Myocyte (in vitro differentiated cells): Measurements from ENCODE around the gene USP17L13. TPM values are rescaled to one million over a fixed set of nuclear protein-coding genes. Genes with fewer than 3 reads are reported as not detected.
"Not testable (repeated sequence)": the region's sequence is repeated elsewhere in the genome, so short reads cannot be mapped to it uniquely, and the experiment has no call there.

ENCODE experiments used
- DNase-seq: peaks from one replicate; pipeline ENCODE4 v3.0.0-alpha.2; 2012; ENCODE audit warnings: low read depth
- polyA plus RNA-seq: library from polyadenylated mRNA; unstranded; fragments of >200 nt; gene quantifications from one replicate; pipeline ENCODE4 v1.2.1, GENCODE V29; 2012; ENCODE audit warnings: missing spikeins
- total RNA-seq: library from RNA; depleted of rRNA; stranded (reverse); fragments of >200 nt; gene quantifications from 2 replicates; pipeline ENCODE4 v1.2.3, GENCODE V29; 2014

USP17L13 gene
- total RNA-seq: not detected in 2 replicates
- not detected for polyA plus RNA-seq

- DNase-seq: not testable (repeated sequence)
These were observed at the start of gene USP17L13 for GRCh38 chr4:9224596-9224995. Gene USP17L13 (plus strand): TSS chr4:9224896. CDS start chr4:9224896, 0 bp downstream.

GRCh38 chr4:9210357-9210756, 14.3 kb upstream of the USP17L13 start, which contains the start of gene USP17L10:
Gene USP17L10 (plus strand): TSS chr4:9210657. CDS start chr4:9210657, 0 bp downstream.
- DNase-seq: not testable (repeated sequence)

GRCh38 chr4:9214701-9215100, 10.0 kb upstream of the USP17L13 start:
- DNase-seq: not testable (repeated sequence)

GRCh38 chr4:9215105-9215504, 9.6 kb upstream of the USP17L13 start, which contains the start of gene USP17L11:
Gene USP17L11 (plus strand): TSS chr4:9215405. CDS start chr4:9215405, 0 bp downstream.
- not testable (repeated sequence) for DNase-seq

GRCh38 chr4:9219852-9220251, 4.8 kb upstream of the USP17L13 start, which contains the start of gene USP17L12:
Gene USP17L12 (plus strand): TSS chr4:9220152. CDS start chr4:9220152, 0 bp downstream.
- not testable (repeated sequence) for DNase-seq

GRCh38 chr4:9230249-9230648, 5.6 kb downstream of the USP17L13 start:
- not testable (repeated sequence) for DNase-seq

- DNase-seq: not testable (repeated sequence)
These were observed 9.4 kb downstream of the USP17L13 start, which contains the start of gene USP17L15 for GRCh38 chr4:9234085-9234484. Gene USP17L15 (plus strand): TSS chr4:9234385. CDS start chr4:9234385, 0 bp downstream.

- not testable (repeated sequence) for DNase-seq
These were observed 13.8 kb downstream of the USP17L13 start for GRCh38 chr4:9238461-9238860.

- DNase-seq: not testable (repeated sequence)
These were observed 18.9 kb downstream of the USP17L13 start, which contains the start of gene USP17L17 for GRCh38 chr4:9243579-9243978. Gene USP17L17 (plus strand): TSS chr4:9243879. CDS start chr4:9243879, 0 bp downstream.

GRCh38 chr4:9247953-9248680, 23.4 kb downstream of the USP17L13 start, which contains the start of gene USP17L18:
Gene USP17L18 (plus strand): TSS chr4:9248630. CDS start chr4:9248630, 0 bp downstream.
- not testable (repeated sequence) for DNase-seq

- not testable (repeated sequence) for DNase-seq
These were observed 28.4 kb downstream of the USP17L13 start, which contains the start of gene USP17L19 for GRCh38 chr4:9253078-9253477. Gene USP17L19 (plus strand): TSS chr4:9253378. CDS start chr4:9253378, 0 bp downstream.

GRCh38 chr4:9257824-9258223, 33.1 kb downstream of the USP17L13 start, which contains the start of gene USP17L20:
Gene USP17L20 (plus strand): TSS chr4:9258124. CDS start chr4:9258124, 0 bp downstream.
- DNase-seq: not testable (repeated sequence)

- not testable (repeated sequence) for DNase-seq
These were observed 37.9 kb downstream of the USP17L13 start, which contains the start of gene USP17L21 for GRCh38 chr4:9262572-9262971. Gene USP17L21 (plus strand): TSS chr4:9262872. CDS start chr4:9262872, 0 bp downstream.

- not testable (repeated sequence) for DNase-seq
These were observed 42.6 kb downstream of the USP17L13 start, which contains the start of gene USP17L22 for GRCh38 chr4:9267319-9267718. Gene USP17L22 (plus strand): TSS chr4:9267619. CDS start chr4:9267619, 0 bp downstream.

GRCh38 chr4:9271719-9272118, 47.0 kb downstream of the USP17L13 start:
- not testable (repeated sequence) for DNase-seq

Other genes with a start within 250 kb of the USP17L13 start
- not detected in 2 replicates for gene FAM90A26, start 54.5 kb upstream of the USP17L13 start, total RNA-seq
- gene USP17L10, start 14.2 kb upstream of the USP17L13 start, total RNA-seq: not detected in 2 replicates
- not detected in 2 replicates for gene USP17L11, start 9.5 kb upstream of the USP17L13 start, total RNA-seq
- gene USP17L12, start 4.7 kb upstream of the USP17L13 start, total RNA-seq: not detected in 2 replicates
- gene USP17L15, start 9.5 kb downstream of the USP17L13 start, total RNA-seq: not detected in 2 replicates
- gene USP17L17, start 19.0 kb downstream of the USP17L13 start, total RNA-seq: not detected in 2 replicates
- not detected in 2 replicates for gene USP17L18, start 23.7 kb downstream of the USP17L13 start, total RNA-seq
- gene USP17L19, start 28.5 kb downstream of the USP17L13 start, total RNA-seq: not detected in 2 replicates
- not detected in 2 replicates for gene USP17L20, start 33.2 kb downstream of the USP17L13 start, total RNA-seq
- gene USP17L21, start 38.0 kb downstream of the USP17L13 start, total RNA-seq: not detected in 2 replicates
- not detected in 2 replicates for gene USP17L22, start 42.7 kb downstream of the USP17L13 start, total RNA-seq
- gene USP17L24, start 100.3 kb downstream of the USP17L13 start, total RNA-seq: not detected in 2 replicates
- not detected in 2 replicates for gene USP17L25, start 105.0 kb downstream of the USP17L13 start, total RNA-seq
- not detected in 2 replicates for gene USP17L26, start 109.8 kb downstream of the USP17L13 start, total RNA-seq
- not detected in 2 replicates for gene USP17L5, start 114.5 kb downstream of the USP17L13 start, total RNA-seq
- not detected in 2 replicates for gene USP17L27, start 119.3 kb downstream of the USP17L13 start, total RNA-seq
- not detected in 2 replicates for gene USP17L28, start 124.0 kb downstream of the USP17L13 start, total RNA-seq
- not detected in 2 replicates for gene USP17L29, start 128.7 kb downstream of the USP17L13 start, total RNA-seq
- gene USP17L30, start 138.2 kb downstream of the USP17L13 start, total RNA-seq: not detected in 2 replicates
- gene DEFB131A, start 219.5 kb downstream of the USP17L13 start, total RNA-seq: not detected in 2 replicates